Activated gamma-delta T cell treated with Interleukin-2 at 50 U/mL for 16 hours (primary cell): ENCODE measurements around the gene PTPRD.

ENCODE experiments used
- DNase-seq: peaks from one replicate; pipeline ENCODE4 v3.0.0-alpha.2; 2020

PTPRD gene

GRCh38 chr9:9730174-9730573 is 882.6 kb downstream of the PTPRD start:
- no peak for DNase-seq

- no peak for DNase-seq
These were observed 883.7 kb downstream of the PTPRD start for GRCh38 chr9:9729082-9729481.

- no peak for DNase-seq
These were observed 893.3 kb downstream of the PTPRD start for GRCh38 chr9:9719373-9720112.

GRCh38 chr9:9718691-9719090 is 894.1 kb downstream of the PTPRD start:
- no peak for DNase-seq

GRCh38 chr9:9679433-9679832 is 933.4 kb downstream of the PTPRD start:
- DNase-seq: no peak

GRCh38 chr9:9674461-9674860 is 938.3 kb downstream of the PTPRD start:
- no peak for DNase-seq

- DNase-seq: no peak
These were observed 942.3 kb downstream of the PTPRD start for GRCh38 chr9:9670454-9670853.

GRCh38 chr9:9645006-9645405 is 967.8 kb downstream of the PTPRD start:
- no peak for DNase-seq

- DNase-seq: no peak
These were observed 981.5 kb downstream of the PTPRD start for GRCh38 chr9:9631284-9631683.

- DNase-seq: no peak
These were observed 987.6 kb downstream of the PTPRD start for GRCh38 chr9:9625248-9625647.

- DNase-seq: no peak
These were observed 989.3 kb downstream of the PTPRD start for GRCh38 chr9:9623506-9623905.

GRCh38 chr9:9621355-9621940 is 991.4 kb downstream of the PTPRD start:
- no peak for DNase-seq

GRCh38 chr9:9620736-9621135 is 992.1 kb downstream of the PTPRD start:
- no peak for DNase-seq

- no peak for DNase-seq
These were observed 997.7 kb downstream of the PTPRD start for GRCh38 chr9:9615086-9615485.

GRCh38 chr9:9614607-9615006 is 998.2 kb downstream of the PTPRD start:
- no peak for DNase-seq

GRCh38 chr9:9612755-9613154 is 1000.0 kb downstream of the PTPRD start:
- DNase-seq: no peak

GRCh38 chr9:9612270-9612669 is 1000.5 kb downstream of the PTPRD start:
- no peak for DNase-seq

GRCh38 chr9:9605681-9606080 is 1007.1 kb downstream of the PTPRD start:
- DNase-seq: no peak

GRCh38 chr9:9603345-9603744 is 1009.5 kb downstream of the PTPRD start:
- DNase-seq: no peak

GRCh38 chr9:9598723-9599122 is 1014.1 kb downstream of the PTPRD start:
- DNase-seq: no peak

GRCh38 chr9:9592104-9592503 is 1020.7 kb downstream of the PTPRD start:
- no peak for DNase-seq

- no peak for DNase-seq
These were observed 1026.9 kb downstream of the PTPRD start for GRCh38 chr9:9585920-9586319.

GRCh38 chr9:9574080-9574479 is 1038.7 kb downstream of the PTPRD start:
- no peak for DNase-seq

- DNase-seq: no peak
These were observed 1047.1 kb downstream of the PTPRD start for GRCh38 chr9:9565700-9566099.

GRCh38 chr9:9563817-9564216 is 1049.0 kb downstream of the PTPRD start:
- no peak for DNase-seq
